Measurements from ENCODE around the gene MACROD1. TPM values are rescaled to one million over a fixed set of nuclear protein-coding genes. Genes with fewer than 3 reads are reported as not detected.

MACROD1 gene
- total and polyA plus RNA-seq, 9 of the 15 experiments (the other 6 are each of a cell fraction or from before 2014, with no cell fraction given), result 1.1 to 60.0 (median 26.4) TPM

GRCh38 chr11:64207256-64208085 is 41.6 kb upstream of the MACROD1 start (continued):
- TF ChIP-seq CTBP1 (IDR thresholded peaks at IDR 0.05; ENCODE audit: borderline replicate concordance), result 0 out of 2 replicates have a peak, but pooled peaks have one; percentile 30
- no peak for TF ChIP-seq MECOM (CRISPR knock-in tag; IDR thresholded peaks at IDR 0.05)
- no peak for TF ChIP-seq TFAM (CRISPR knock-in tag; conservative IDR thresholded peaks at IDR 0.05)
- no peak for TF ChIP-seq ZNF217 (CRISPR knock-in tag; IDR thresholded peaks at IDR 0.05)
- peak; percentile 95 for TF ChIP-seq NFE2 (IDR thresholded peaks at IDR 0.05; ENCODE audit: low read depth)
- TF ChIP-seq, protein P1, sequence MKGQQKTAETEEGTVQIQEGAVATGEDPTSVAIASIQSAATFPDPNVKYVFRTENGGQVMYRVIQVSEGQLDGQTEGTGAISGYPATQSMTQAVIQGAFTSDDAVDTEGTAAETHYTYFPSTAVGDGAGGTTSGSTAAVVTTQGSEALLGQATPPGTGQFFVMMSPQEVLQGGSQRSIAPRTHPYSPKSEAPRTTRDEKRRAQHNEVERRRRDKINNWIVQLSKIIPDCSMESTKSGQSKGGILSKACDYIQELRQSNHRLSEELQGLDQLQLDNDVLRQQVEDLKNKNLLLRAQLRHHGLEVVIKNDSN (CRISPR knock-in tag; IDR thresholded peaks at IDR 0.05), result peak; percentile 5; the same call in 1 of the 2 replicates
- TF ChIP-seq ZNF77 (CRISPR knock-in tag; IDR thresholded peaks at IDR 0.05), result no peak
- no peak for TF ChIP-seq MYBL2 (IDR thresholded peaks at IDR 0.05; ENCODE audit: low read depth)
- TF ChIP-seq MYBL2 (CRISPR knock-in tag; IDR thresholded peaks at IDR 0.05; ENCODE audit: borderline replicate concordance), result no peak
- TF ChIP-seq STAT5B (CRISPR knock-in tag; IDR thresholded peaks at IDR 0.05), result no peak
- TF ChIP-seq POLR2AphosphoS2 (IDR thresholded peaks at IDR 0.05; ENCODE audit: low read length), result peak; percentile 41; the same call in 1 of the 2 replicates
- peak; percentile 90 for TF ChIP-seq MAFG (tag; conservative IDR thresholded peaks at IDR 0.05)
- no peak for TF ChIP-seq E2F8 (IDR thresholded peaks at IDR 0.05; ENCODE audit: low read depth, partially characterized antibody)
- no peak for TF ChIP-seq NELFE (IDR thresholded peaks at IDR 0.05; ENCODE audit: insufficient read depth, insufficient read length)
- no peak for TF ChIP-seq KDM2B (CRISPR knock-in tag; IDR thresholded peaks at IDR 0.05)
- no peak for TF ChIP-seq PRMT5 (CRISPR knock-in tag; IDR thresholded peaks at IDR 0.05)
- TF ChIP-seq THRB (CRISPR knock-in tag; conservative IDR thresholded peaks at IDR 0.05), result no peak
- TF ChIP-seq ZFP36 (IDR thresholded peaks at IDR 0.05; ENCODE audit: low read depth, low read length, partially characterized antibody), result peak; percentile 12
- TF ChIP-seq ZNF609 (CRISPR knock-in tag; IDR thresholded peaks at IDR 0.05; ENCODE audit: borderline replicate concordance), result no peak; the same call in 1 of the 2 replicates
